Astrocyte of the cerebellum (primary cell): Measurements from ENCODE around the gene RFLNA.

Experiments
- DNase-seq: peaks from one replicate; pipeline ENCODE4 v3.0.0-alpha.2; 2011; ENCODE audit warnings: low read depth
- H3K4me3 ChIP-seq: 2 replicates; pipeline ENCODE4 v1.5.1; 2011; ENCODE audit warnings: mild to moderate bottlenecking, low read depth, low read length, moderate library complexity
- in situ Hi-C: cut with HindIII; loops from 2 replicates; pipeline ENCODE4 v1.10.0; 2017; ENCODE audit warnings: low sequenced_read_pairs
- TF ChIP-seq, protein P1 (sequence below): IDR thresholded peaks from 2 replicates; pipeline ENCODE4 v1.5.1; 2012; ENCODE audit warnings: low read length, low read depth, moderate library complexity, mild to moderate bottlenecking; ENCODE audit errors: missing control alignments

RFLNA gene

DNA sequence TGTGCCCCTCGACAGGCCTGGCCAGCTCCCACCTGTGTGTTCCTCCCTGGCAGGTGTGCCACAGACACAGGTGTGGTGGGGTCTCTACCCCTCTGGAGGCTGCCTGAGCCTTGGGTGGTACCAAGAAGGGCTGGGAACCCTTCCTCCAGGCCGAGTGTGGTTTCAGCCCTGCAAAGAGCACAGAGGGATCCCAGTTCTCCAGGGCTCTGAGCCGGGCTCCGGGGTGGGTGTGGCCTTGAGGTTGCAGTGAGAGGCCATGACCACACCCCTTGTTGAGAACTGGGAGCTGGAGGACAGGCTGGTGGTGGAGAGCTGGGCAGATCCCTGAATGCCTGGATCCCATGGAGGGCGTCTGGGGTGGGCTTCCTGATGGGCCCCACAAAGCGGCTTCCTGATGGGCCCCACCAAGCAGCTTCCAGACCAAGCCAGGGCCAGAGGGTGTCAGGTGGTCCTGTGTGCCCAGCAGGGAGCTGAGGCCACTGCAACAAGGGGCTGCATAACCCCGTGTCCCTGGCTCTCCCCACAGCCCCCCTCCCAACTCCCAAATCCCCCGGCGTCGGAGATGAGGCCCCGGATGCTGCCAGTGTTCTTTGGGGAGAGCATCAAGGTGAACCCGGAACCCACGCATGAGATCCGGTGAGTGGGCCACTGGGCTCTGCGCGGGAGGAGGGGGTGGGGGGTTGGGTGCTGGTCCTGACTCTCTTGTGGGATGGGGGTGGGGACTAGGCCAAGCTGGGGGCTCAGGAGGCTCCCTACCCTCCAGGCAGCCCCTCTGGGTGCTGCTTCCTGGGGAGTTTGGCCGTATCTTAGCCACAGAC, 16.6 kb downstream of the RFLNA start:
- H3K4me3 ChIP-seq, result no peak overlapping the region
- in situ Hi-C loops, result no loop called here
- no peak for DNase-seq
- TF ChIP-seq, protein P1, sequence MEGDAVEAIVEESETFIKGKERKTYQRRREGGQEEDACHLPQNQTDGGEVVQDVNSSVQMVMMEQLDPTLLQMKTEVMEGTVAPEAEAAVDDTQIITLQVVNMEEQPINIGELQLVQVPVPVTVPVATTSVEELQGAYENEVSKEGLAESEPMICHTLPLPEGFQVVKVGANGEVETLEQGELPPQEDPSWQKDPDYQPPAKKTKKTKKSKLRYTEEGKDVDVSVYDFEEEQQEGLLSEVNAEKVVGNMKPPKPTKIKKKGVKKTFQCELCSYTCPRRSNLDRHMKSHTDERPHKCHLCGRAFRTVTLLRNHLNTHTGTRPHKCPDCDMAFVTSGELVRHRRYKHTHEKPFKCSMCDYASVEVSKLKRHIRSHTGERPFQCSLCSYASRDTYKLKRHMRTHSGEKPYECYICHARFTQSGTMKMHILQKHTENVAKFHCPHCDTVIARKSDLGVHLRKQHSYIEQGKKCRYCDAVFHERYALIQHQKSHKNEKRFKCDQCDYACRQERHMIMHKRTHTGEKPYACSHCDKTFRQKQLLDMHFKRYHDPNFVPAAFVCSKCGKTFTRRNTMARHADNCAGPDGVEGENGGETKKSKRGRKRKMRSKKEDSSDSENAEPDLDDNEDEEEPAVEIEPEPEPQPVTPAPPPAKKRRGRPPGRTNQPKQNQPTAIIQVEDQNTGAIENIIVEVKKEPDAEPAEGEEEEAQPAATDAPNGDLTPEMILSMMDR, result no peak

- TF ChIP-seq, protein P1, result no peak
- no peak for DNase-seq
- in situ Hi-C loops, result no loop called here
- no peak overlapping the region for H3K4me3 ChIP-seq
Measured at GRCh38 chr12:124312601-124313000, 17.7 kb downstream of the RFLNA start.

- in situ Hi-C loops, result no loop called here
- no peak overlapping the region for H3K4me3 ChIP-seq
- DNase-seq, result no peak
- TF ChIP-seq, protein P1, result no peak
Measured at GRCh38 chr12:124314207-124314606, 19.3 kb downstream of the RFLNA start.

DNA sequence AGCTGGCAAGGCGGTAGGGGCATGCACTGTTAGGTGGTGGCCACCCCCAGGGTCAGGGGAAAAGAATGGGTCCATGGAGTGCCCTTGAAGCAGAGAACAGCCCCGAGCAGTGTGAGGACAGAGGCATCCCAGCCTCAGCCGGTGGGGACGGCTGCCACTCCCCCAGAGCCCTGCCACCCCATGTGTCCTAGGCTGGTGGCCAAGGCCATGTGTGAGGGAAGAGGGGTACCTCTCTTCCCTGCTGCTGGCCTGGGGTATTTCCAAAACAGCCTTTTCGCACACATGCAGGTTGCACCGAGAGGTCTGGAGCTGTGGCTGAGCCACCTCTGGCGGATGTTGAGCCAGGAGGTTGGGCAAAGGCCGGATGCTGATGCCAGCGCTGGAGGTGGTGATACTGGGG, 19.9 kb downstream of the RFLNA start:
- in situ Hi-C loops, result no loop called here

DNA sequence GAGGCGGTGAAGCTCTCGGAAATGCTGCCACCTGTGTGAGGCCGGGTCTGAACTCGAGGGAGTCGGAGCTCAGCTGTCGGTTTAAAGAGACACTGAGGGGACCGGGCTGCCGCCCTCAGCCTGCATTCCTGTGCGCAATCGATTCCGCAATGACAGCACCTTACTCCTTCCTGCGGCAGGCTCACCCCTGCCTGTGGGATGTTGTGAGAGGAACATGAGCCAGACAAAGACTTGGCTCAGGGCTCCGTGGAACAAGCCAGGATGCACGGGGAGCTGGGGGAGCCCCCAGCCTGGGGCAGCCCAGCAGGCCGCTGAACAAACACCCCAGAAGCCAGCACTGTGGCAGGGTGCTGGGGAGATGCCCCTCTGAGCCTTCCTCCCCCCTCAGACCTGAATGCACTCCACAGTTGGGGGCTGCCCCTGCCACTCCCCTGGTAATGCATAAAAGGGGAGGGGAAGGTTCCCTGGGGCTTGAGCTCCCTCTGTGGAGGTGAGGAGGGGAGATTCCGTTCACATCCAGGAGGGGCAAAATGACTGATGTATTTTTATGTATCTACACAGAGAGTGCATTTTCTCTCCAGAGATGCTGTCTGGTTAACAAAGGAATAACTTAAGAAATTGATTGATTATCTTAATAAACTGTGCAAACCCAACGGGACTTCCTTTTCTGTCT, 20.6 kb downstream of the RFLNA start:
- TF ChIP-seq, protein P1, result no peak
- no peak overlapping the region for H3K4me3 ChIP-seq
- in situ Hi-C loops, result no loop called here
- no peak for DNase-seq

More for the DNA sequence above, 19.9 kb downstream of the RFLNA start:
- TF ChIP-seq, protein P1, result no peak
- no peak overlapping the region for H3K4me3 ChIP-seq
- DNase-seq, result no peak

DNA sequence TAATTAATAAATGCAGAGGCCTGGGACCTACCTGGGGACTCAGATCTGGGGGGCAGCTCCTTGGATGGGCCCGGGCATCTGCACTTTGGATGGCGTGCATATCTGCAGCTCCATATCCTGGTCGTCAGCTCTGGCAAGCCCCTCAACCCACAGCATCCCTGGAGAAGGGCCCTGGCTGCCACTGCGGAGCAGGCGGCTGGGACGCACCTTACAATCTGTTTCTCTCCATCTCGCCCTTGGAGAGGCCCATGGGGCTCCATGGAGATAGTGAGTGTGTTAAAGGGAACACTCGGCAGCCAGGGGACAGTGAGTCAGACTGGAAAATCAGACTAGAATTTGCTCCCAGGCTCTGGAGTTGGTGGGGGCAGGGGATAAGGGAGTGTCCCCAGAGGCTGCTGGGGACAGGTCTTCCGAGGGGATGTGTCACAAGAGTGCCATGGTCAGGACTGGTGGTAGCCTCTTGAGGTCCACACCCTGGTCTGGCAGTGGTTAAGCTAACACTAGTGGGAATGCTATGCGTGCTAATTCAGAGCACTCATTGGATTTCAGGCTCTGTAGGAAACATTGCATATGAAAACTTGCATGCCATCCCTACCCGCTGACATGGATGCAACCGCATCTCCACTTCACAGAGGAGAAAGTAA, 21.5 kb downstream of the RFLNA start:
- in situ Hi-C loops, result no loop called here
- no peak overlapping the region for H3K4me3 ChIP-seq
- TF ChIP-seq, protein P1, result no peak
- DNase-seq, result no peak
